ENCODE data around the gene SCMH1. TPM values are rescaled to one million over a fixed set of nuclear protein-coding genes. Genes with fewer than 3 reads are reported as not detected.

SCMH1 gene
- total and polyA plus RNA-seq, 2 experiments from 2014 or later: 126 to 147 TPM

- DNase-seq (ENCODE audit: low read depth in 1 of 2, low spot score in 1 of 2): no peak
- Histone ChIP-seq H3K27me3 (no peaks in the 10 kb centered on the region), H3K4me3 (no peak overlapping the region), H3K36me3 (peaks cover 10% of the 10 kb centered on the region), H3K27ac (peak overlapping the region; percentile 35), H3K4me1 (ENCODE audit: low read depth) (no peaks in the 10 kb centered on the region), H3K9me3 (ENCODE audit: low read depth) (no peaks in the 10 kb centered on the region)
- no peak for TF ChIP-seq CTCF (IDR thresholded peaks at IDR 0.05; ENCODE audit: low read depth, low read length)
Observed at GRCh38 chr1:41097105-41097504, 145.0 kb downstream of the SCMH1 start.

- H3K36me3 ChIP-seq: peaks cover 15% of the 10 kb centered on the region
- H3K4me1 ChIP-seq (ENCODE audit: low read depth): no peaks in the 10 kb centered on the region
- DNase-seq (ENCODE audit: low read depth in 1 of 2, low spot score in 1 of 2): peak in 1 of 2 donors; percentile 15
- H3K9me3 ChIP-seq (ENCODE audit: low read depth): no peaks in the 10 kb centered on the region
- no peak overlapping the region for H3K27ac ChIP-seq
- no peak for TF ChIP-seq CTCF (IDR thresholded peaks at IDR 0.05; ENCODE audit: low read depth, low read length)
- no peak overlapping the region for H3K4me3 ChIP-seq
- H3K27me3 ChIP-seq: no peaks in the 10 kb centered on the region
Observed at GRCh38 chr1:41093826-41094225, 148.3 kb downstream of the SCMH1 start.

GRCh38 chr1:41086921-41087320 is 155.2 kb downstream of the SCMH1 start:
- Histone ChIP-seq H3K27ac (no peak overlapping the region), H3K36me3 (peaks cover 21% of the 10 kb centered on the region)
- no peak for DNase-seq (ENCODE audit: low read depth in 1 of 2, low spot score in 1 of 2)

GRCh38 chr1:41078616-41079015 is 163.5 kb downstream of the SCMH1 start:
- TF ChIP-seq CTCF (IDR thresholded peaks at IDR 0.05; ENCODE audit: low read depth, low read length): no peak
- peaks cover 6% of the 10 kb centered on the region for H3K36me3 ChIP-seq

More at GRCh38 chr1:41086921-41087320, 155.2 kb downstream of the SCMH1 start:
- TF ChIP-seq CTCF (IDR thresholded peaks at IDR 0.05; ENCODE audit: low read depth, low read length): no peak
- Histone ChIP-seq H3K4me3 (no peak overlapping the region), H3K27me3 (no peaks in the 10 kb centered on the region), H3K9me3 (ENCODE audit: low read depth) (no peaks in the 10 kb centered on the region), H3K4me1 (ENCODE audit: low read depth) (no peaks in the 10 kb centered on the region)

GRCh38 chr1:41078193-41078592 is 163.9 kb downstream of the SCMH1 start:
- Histone ChIP-seq H3K27me3 (no peaks in the 10 kb centered on the region), H3K9me3 (ENCODE audit: low read depth) (no peaks in the 10 kb centered on the region), H3K4me1 (ENCODE audit: low read depth) (peaks cover 4% of the 10 kb centered on the region), H3K4me3 (no peak overlapping the region), H3K36me3 (peaks cover 6% of the 10 kb centered on the region), H3K27ac (no peak overlapping the region)
- no peak for DNase-seq (ENCODE audit: low read depth in 1 of 2, low spot score in 1 of 2)
- no peak for TF ChIP-seq CTCF (IDR thresholded peaks at IDR 0.05; ENCODE audit: low read depth, low read length)

More at GRCh38 chr1:41078616-41079015, 163.5 kb downstream of the SCMH1 start:
- Histone ChIP-seq H3K4me1 (ENCODE audit: low read depth) (peaks cover 4% of the 10 kb centered on the region), H3K27me3 (no peaks in the 10 kb centered on the region), H3K4me3 (no peak overlapping the region), H3K9me3 (ENCODE audit: low read depth) (no peaks in the 10 kb centered on the region), H3K27ac (no peak overlapping the region)
- no peak for DNase-seq (ENCODE audit: low read depth in 1 of 2, low spot score in 1 of 2)

GRCh38 chr1:41073971-41074370 is 168.1 kb downstream of the SCMH1 start:
- no peaks in the 10 kb centered on the region for H3K27me3 ChIP-seq
- H3K4me3 ChIP-seq: no peak overlapping the region
- peaks cover 4% of the 10 kb centered on the region for H3K4me1 ChIP-seq (ENCODE audit: low read depth)
- peak in 1 of 2 donors; percentile 49 for DNase-seq (ENCODE audit: low read depth in 1 of 2, low spot score in 1 of 2)
- no peaks in the 10 kb centered on the region for H3K9me3 ChIP-seq (ENCODE audit: low read depth)
- no peak overlapping the region for H3K27ac ChIP-seq
- H3K36me3 ChIP-seq: peaks cover 34% of the 10 kb centered on the region
- no peak for TF ChIP-seq CTCF (IDR thresholded peaks at IDR 0.05; ENCODE audit: low read depth, low read length)
